Inferior parietal cortex (tissue), 1 donor: ENCODE measurements around the gene SNTA1.
"Not testable (repeated sequence)": the region's sequence is repeated elsewhere in the genome, so short reads cannot be mapped to it uniquely, and the experiment has no call there.

ENCODE experiments used
- DNase-seq: peaks from one replicate; pipeline ENCODE4 v3.0.0-alpha.2; 2016; ENCODE audit errors: extremely low spot score

The SNTA1 gene

DNA sequence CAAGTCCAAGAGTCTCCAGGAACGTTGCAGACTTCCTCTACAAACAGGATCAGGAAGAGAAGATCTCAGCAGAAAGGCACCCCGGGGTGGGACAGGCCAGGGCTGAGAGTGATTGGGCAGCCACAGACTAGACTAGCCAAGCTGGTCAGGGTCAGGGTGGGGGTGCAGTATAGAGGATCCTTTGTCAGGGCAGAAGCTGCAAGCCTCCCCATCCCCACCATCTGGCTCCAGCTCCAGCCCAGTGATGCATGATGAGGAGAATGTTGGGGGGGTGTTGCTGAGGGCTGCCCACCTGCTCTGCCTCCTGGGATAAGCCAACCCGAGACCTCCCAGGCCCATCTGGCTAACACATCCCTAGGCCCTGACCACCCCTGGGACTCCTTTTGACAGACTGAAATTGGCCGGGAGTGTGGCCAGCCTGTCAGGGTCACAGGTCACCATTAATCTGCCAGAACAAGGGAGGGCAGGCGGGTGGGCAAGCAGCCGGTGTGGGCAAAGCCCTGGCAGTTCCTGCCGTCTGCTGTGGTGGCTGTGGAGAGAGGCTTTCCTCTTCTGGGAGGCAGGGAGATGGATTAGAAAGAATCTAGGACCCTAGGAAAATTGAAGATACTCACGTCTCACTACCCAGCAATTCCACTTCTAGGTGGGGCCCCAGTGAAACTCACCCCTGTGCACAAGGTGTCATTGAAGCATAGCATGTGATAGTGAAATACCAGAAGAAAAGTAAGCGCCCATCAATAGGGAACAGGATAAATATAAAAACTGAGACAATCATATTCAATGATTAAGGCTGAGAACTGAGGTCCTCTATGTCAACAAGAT lies 22.1 kb upstream of the SNTA1 start:
- peak; percentile 66 for DNase-seq

GRCh38 chr20:33464759-33465158 lies 21.2 kb upstream of the SNTA1 start:
- DNase-seq: not testable (repeated sequence)

DNA sequence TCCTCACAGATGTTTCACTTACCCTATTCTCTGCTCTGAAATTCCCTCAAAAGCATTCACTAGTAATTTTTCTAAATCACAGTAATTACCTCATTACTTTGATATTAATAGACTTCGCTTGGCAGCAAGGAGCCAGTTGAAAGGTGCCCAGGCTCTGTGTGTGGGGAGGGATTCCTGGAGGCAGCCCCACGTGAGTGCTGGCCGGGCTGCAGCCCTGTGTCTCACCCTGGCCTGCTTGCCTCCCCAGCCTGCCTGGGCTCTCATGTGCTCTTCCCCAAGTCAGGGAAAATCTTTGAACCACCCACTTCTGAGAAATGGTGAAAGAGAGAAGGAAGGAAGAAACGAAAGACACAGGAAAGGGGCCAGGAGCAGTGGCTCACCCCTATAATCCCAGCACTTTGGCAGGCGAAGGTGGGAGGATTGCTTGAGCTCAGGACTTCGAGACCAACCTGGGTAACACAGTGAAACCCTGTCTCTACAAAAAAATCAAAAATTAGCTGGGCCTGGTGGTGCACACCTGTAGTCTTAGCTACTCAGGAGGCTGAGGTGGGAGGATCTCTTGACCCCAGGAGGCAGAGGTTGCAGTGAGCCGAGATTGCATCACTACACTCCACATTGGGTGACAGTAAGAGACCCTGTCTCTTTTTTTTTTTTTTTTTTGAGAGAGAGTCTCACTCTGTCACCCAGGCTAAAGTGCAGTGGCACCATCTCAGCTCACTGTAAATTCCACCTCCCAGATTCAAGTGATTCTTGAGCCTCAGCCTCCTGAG lies 20.0 kb upstream of the SNTA1 start:
- DNase-seq: no peak

DNA sequence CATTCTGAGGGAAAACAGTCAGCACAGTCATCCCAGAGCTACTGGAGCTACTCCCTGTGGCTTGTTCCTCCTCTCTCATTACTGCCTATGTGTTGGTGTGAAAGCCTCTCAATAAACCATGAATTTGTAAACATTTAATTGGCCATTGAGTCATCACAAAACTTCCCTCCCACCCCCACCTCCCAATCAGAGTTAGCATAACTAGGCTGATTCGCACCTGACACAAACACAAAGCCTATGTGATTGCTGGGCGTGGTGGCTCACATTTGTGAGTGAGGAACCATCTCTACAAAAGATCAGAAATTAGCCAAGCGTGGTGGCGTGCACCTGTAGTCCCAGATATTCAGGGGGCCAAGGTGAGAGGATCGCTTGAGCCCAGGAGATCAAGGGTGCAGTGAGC lies 17.1 kb upstream of the SNTA1 start:
- no peak for DNase-seq

- DNase-seq: no peak
These were observed 16.0 kb upstream of the SNTA1 start for GRCh38 chr20:33459599-33459998.

GRCh38 chr20:33456916-33457642 lies 13.5 kb upstream of the SNTA1 start:
- peak; percentile 86 for DNase-seq

GRCh38 chr20:33450867-33451266 lies 7.3 kb upstream of the SNTA1 start:
- DNase-seq: no peak

DNA sequence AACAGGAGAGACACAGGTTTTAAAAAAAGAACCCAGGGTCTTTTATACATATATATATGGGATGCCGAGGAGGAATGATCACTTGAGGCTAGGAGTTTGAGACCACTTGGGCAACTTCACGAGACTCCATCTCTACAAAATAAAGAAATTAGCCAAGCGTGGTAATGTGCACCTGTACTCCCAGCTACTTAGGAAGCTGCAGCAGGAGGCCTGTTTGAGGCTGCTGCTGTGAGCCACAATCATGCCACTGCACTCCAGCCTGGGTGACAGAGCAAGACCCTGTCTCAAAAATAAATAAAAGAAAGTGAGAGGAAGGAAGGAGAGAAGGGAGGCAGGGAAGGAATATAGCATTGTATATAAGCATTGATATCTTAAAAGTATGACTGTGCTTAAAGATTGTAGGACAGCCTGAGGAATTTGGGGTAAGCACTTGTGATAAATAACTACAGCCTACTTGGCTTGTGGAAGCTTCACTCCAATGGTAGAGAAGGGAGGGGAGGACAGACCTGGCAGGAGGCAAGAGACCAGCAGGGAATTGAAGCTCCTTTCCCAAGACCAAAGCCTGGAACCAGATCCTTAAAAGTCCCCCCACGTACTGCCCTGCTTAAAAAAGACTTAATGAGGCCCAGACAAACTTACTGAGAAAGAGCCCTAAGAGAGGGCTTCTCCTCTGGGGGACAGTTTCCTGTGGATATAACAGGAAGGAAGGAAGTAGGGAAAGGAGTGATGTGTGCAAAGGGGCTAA lies 2.5 kb upstream of the SNTA1 start:
- no peak for DNase-seq

- no peak for DNase-seq
These were observed 1.4 kb upstream of the SNTA1 start for GRCh38 chr20:33444797-33445560.

- no peak for DNase-seq
These were observed 504 bp downstream of the SNTA1 start for GRCh38 chr20:33443006-33443511.

- no peak for DNase-seq
These were observed 1.2 kb downstream of the SNTA1 start for GRCh38 chr20:33442136-33443005.

- no peak for DNase-seq
These were observed 2.2 kb downstream of the SNTA1 start for GRCh38 chr20:33441142-33441955.

- DNase-seq: not testable (repeated sequence)
These were observed 3.0 kb downstream of the SNTA1 start for GRCh38 chr20:33440562-33440961.

GRCh38 chr20:33438481-33438880 lies 5.1 kb downstream of the SNTA1 start:
- no peak for DNase-seq

GRCh38 chr20:33437141-33437911 lies 6.2 kb downstream of the SNTA1 start:
- no peak for DNase-seq

- DNase-seq: no peak
These were observed 9.1 kb downstream of the SNTA1 start for GRCh38 chr20:33434434-33434833.

DNA sequence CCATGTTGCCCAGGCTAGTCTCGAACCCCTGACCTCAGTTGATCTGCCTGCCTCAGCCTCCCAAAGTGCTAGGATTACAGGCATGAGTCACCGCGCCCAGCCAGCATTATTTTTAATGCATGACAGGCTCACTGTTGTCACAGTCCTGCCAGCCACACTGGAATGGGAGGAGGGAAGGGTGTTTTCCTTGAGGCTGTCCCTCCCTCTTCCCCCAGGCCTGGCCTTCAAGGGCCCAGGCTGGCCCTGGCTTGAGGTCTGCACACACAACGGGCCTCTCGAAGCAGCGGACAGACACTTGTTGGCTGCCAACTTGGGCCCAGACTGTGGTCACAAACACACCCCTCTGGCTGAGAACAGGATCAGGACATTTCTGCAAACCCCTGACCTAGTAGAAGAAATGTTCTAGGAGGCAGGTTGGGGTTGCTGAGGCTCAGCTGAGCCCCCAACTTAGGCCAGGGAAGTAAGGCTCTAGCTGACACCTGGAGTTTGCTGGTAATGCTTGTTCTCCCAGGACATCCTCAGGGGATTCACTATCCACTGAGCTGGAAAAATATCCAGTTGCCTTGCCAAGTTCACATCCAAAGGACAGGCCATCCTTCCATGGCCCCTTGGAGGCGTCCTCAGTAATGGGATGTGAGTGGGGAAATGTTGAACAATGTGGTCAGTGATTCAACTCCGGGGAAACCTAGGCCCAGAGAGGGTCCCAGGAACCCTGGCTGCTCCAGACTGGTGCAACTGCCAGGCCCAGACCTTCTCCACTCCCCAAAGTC lies 9.9 kb downstream of the SNTA1 start:
- no peak for DNase-seq
